Measurements from ENCODE around the gene GALNT11.
"Not testable (repeated sequence)": the region's sequence is repeated elsewhere in the genome, so short reads cannot be mapped to it uniquely, and the experiment has no call there.

GALNT11 gene

GRCh38 chr7:152076324-152076821 is 50.9 kb downstream of the GALNT11 start:
- no peak for FAIRE-seq

- no peak for FAIRE-seq
Observed at GRCh38 chr7:152076940-152077933, 51.8 kb downstream of the GALNT11 start.

DNA sequence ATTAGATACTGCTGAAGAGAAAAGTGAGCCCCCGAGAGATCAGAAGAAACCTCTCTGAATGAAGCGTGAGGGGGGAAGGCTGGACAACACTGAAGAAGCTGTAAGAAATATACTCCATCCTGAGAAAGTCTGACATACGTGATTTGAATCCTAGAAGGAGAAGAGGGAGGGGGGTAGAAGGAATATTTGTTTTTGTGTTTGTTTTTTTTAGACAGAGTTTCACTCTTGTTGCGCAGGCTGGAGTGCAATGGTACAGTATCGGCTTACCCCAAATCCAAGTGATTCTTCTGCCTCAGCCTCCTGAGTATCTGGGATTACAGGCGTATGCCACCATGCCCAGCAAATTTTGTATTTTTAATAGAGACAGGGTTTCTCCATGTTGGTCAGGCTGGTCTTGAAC is 52.6 kb downstream of the GALNT11 start:
- no peak for FAIRE-seq

DNA sequence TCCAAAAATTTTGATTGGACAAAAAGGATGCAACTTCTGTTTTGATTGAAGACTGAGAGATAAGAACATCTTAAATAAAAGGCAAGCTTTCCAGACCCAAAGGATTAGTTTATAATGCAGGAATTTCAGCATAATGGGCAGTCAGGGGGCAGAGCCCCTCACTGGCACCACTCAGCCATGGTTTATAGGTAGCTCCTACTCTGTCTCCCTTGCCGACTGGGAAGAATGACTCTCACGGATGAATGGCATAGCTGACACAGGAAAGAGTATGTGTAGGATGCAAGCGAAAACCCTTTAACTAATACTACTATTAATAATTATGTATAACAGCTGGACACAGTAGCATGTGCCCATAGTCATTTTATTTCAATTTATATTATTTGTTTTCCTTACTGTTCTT is 53.3 kb downstream of the GALNT11 start:
- no peak for FAIRE-seq

DNA sequence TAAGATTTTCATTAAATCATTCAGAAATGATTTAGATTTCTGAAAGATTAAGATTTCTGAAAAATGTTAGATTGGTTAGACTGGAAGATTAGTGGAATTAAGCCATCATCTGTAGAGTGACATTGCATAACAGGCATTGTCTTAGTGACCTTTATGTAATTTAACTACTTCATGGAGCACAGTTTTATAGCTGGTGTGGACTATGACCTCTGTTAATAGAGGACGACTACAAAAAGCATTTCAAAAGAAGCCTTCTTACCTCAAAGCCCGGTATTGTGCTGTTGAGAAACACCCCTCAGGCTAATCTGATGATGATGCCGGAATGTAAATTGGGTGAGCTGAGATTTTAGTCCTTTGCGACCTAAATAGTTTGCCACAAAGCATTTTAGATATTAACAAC is 55.6 kb downstream of the GALNT11 start:
- no peak for FAIRE-seq

GRCh38 chr7:152082073-152082721 is 56.7 kb downstream of the GALNT11 start:
- FAIRE-seq, result not testable (repeated sequence)

DNA sequence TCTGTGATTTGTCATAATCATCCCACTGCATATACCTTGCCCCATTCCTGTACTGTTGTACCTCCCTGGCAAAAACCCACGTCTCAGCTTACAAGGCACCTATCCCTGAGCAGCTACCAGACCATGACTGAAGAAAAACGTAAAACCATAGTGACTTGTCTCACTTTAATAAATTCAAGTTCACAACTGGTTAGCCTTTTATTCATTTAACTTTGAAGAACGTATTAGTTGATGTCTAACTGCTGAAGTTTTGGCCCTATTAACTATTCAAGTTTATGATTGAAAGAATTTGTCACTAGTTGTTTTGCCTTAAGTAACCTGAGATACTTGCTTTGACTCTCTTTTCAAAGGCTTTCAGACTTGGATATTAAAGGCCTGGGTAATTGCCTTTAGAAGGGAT is 59.7 kb downstream of the GALNT11 start:
- FAIRE-seq, result no peak

- FAIRE-seq, result no peak
Observed at GRCh38 chr7:152086513-152086912, 61.0 kb downstream of the GALNT11 start.

GRCh38 chr7:152089183-152089582 is 63.7 kb downstream of the GALNT11 start:
- no peak for FAIRE-seq

- FAIRE-seq, result no peak
Observed at GRCh38 chr7:152090747-152091146, 65.3 kb downstream of the GALNT11 start.

- no peak for FAIRE-seq
Observed at GRCh38 chr7:152093717-152094116, 68.2 kb downstream of the GALNT11 start.

DNA sequence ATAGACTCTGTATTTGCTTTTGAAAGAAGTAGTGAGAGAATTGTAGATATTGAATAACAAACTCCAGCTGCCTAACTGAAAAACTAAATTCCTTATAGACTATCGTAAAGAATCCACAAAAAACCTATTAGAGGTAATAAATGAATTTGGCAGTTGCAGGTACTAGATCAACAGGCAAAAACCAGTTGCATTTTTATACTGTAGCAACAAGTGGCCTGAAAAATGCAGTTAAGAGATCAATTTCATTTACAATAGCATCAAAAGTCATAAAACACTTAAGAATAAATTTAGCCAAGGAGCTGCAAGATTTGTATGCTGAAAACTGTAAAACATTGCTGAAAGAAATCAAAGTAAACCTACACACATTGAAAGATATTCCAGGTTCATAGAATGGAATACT is 70.3 kb downstream of the GALNT11 start:
- FAIRE-seq, result no peak

GRCh38 chr7:152097330-152097729 is 71.9 kb downstream of the GALNT11 start:
- no peak for FAIRE-seq

- no peak for FAIRE-seq
Observed at GRCh38 chr7:152103066-152103465, 77.6 kb downstream of the GALNT11 start.

DNA sequence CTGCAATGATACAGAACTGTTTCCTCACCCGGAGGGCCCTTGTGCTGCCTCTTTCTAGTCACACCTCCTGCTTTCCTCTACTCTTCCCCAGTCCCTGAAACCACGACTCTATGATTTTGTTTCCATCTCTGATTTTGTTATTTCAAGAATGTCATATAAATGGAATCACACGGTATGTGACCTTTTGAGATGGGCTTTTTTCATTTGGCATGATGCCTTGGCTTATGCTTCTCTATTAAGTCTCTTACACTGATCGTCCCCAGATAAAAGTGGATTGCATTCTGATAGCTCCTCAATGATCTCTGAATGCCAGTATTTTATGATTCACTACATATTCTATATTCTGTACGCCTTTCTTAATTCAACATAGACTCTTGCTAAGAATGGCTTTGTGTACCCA is 78.2 kb downstream of the GALNT11 start:
- FAIRE-seq, result no peak

- no peak for FAIRE-seq
Observed at GRCh38 chr7:152105205-152105604, 79.7 kb downstream of the GALNT11 start.

GRCh38 chr7:152106990-152107389 is 81.5 kb downstream of the GALNT11 start:
- FAIRE-seq, result no peak

- FAIRE-seq, result no peak
Observed at GRCh38 chr7:152107945-152108344, 82.5 kb downstream of the GALNT11 start.

DNA sequence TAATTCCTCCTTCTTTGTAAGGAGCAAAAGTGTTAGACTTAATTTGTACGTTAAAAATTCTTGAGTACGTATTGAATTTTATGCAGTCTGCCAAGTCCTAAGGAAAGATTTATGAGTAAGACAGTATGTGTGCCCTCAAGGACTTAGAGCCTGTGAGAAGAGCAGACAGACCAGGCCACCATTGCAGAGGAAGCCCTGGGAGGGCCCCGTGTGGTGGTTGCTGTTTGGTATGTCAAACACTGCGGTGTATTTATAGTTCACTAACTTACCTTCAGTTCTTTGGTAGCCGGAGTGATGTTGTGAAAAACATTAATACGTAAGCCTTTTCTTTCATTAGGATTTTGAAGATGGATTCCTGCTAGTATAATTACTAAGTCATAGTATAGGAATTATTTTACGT is 82.9 kb downstream of the GALNT11 start:
- FAIRE-seq, result no peak

DNA sequence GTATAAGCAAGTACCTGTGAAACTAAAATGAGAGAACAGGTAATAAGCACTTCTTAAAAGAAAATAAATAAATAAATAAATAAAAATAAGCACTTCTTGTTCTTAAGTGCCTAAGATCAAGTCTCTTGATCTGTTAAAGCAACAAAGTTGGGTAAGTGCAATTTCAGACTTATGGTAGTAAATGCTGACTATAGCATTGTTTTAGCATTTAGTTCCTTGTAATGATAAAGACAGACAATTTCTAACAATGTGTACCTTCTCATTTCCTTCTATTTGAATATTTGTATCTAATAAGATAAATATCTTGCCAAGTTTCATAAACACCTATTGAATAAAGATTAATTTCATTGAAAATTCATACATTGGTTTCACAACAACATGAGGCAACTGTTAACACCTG is 87.4 kb downstream of the GALNT11 start:
- FAIRE-seq, result no peak

DNA sequence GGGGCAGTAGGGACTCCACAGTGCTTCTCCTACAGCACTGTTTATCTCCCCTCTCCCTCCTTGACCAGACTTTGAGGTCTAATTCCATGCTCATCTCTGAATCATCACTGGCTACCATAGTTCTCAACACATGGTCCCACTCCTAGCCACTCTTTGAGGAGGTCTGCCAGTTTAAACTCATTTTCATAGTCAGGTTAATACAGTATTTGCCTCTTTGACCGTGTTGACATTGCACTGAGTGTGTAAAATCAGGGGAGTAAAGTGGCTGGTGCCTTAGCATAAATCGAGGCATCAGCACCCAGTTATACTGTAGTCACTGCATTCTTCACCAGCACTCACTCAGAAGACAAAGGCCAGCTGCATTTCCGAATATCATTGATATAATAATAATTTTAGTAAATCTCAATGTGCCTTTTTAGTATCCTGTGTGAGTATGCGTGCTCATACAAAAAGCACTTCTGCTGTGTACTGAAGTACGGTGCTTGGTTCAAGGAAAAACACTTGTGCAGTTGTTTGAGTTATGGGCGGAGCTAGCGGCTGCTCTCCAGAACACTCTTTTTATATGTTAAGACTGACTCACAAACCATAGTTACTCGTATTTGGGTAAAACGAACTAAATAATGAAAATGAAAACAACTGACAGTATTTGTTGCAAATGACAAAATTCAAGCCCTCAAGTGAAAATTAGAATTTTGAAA is 89.7 kb downstream of the GALNT11 start:
- FAIRE-seq, result no peak

DNA sequence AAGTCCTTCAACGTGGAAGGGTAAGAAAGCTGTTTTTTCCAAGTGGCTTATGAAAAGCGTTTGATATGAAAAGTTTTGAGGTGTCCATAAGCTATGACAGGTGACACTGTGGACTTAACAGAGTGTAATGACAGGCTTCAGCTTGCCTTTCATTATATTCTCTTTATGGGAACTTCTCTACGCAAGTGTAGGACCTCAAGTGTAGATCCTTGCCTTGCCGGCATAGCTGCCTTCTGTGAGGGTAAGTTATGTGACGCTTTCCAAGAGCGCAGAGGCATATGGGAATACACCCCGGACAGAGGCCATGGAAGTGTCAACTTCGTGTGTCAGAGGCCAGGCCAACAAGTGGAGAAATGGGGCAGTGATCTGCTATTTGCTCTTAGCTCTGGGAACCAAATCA is 91.9 kb downstream of the GALNT11 start:
- no peak for FAIRE-seq

DNA sequence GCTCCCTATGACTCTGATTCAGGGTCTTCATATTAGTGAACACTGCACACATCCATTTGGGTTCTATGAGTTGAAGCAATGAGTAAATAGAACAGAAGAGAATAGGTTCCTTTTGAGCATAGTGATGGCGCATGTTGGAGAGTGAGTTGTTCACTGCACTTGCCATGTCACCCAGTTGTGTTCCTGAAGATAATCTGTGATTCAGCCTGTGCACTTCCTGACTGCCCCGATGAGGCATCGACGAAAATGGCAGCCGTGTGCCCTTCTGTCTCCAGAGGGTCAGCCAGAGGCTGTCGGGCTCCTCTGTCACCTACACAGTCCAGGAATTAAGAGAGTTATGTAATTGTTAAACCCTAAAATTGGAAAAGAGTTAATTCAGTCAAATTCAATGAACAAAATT is 94.7 kb downstream of the GALNT11 start:
- no peak for FAIRE-seq
